Germinal center (tissue), 1 donor: ENCODE data around the gene NLGN1.

Experiments used
- DNase-seq: peaks from one replicate; pipeline ENCODE4 v3.0.0; 2012; ENCODE audit warnings: mixed read lengths, low spot score

The NLGN1 gene

GRCh38 chr3:173725507-173725906, 328.0 kb downstream of the NLGN1 start:
- no peak for DNase-seq

- DNase-seq, result no peak
Measured at GRCh38 chr3:173730391-173730790, 332.8 kb downstream of the NLGN1 start.

GRCh38 chr3:173732237-173732636, 334.7 kb downstream of the NLGN1 start:
- DNase-seq, result no peak

- no peak for DNase-seq
Measured at GRCh38 chr3:173733029-173733652, 335.6 kb downstream of the NLGN1 start.

- DNase-seq, result no peak
Measured at GRCh38 chr3:173734473-173734872, 336.9 kb downstream of the NLGN1 start.

- no peak for DNase-seq
Measured at GRCh38 chr3:173734895-173735294, 337.4 kb downstream of the NLGN1 start.

GRCh38 chr3:173735841-173736240, 338.3 kb downstream of the NLGN1 start:
- no peak for DNase-seq

GRCh38 chr3:173737167-173737808, 339.7 kb downstream of the NLGN1 start:
- no peak for DNase-seq

GRCh38 chr3:173739726-173740125, 342.2 kb downstream of the NLGN1 start:
- DNase-seq, result no peak

- DNase-seq, result no peak
Measured at GRCh38 chr3:173742491-173742890, 344.9 kb downstream of the NLGN1 start.

GRCh38 chr3:173743111-173743510, 345.6 kb downstream of the NLGN1 start:
- DNase-seq, result no peak

GRCh38 chr3:173743516-173743915, 346.0 kb downstream of the NLGN1 start:
- DNase-seq, result no peak

- no peak for DNase-seq
Measured at GRCh38 chr3:173744479-173744878, 346.9 kb downstream of the NLGN1 start.

GRCh38 chr3:173744895-173745294, 347.4 kb downstream of the NLGN1 start:
- DNase-seq, result no peak

GRCh38 chr3:173745952-173746682, 348.6 kb downstream of the NLGN1 start:
- no peak for DNase-seq

GRCh38 chr3:173747427-173747826, 349.9 kb downstream of the NLGN1 start:
- no peak for DNase-seq

GRCh38 chr3:173748105-173748504, 350.6 kb downstream of the NLGN1 start:
- no peak for DNase-seq

GRCh38 chr3:173750095-173750494, 352.6 kb downstream of the NLGN1 start:
- no peak for DNase-seq

GRCh38 chr3:173750591-173750990, 353.0 kb downstream of the NLGN1 start:
- no peak for DNase-seq

GRCh38 chr3:173753593-173753992, 356.0 kb downstream of the NLGN1 start:
- DNase-seq, result no peak

GRCh38 chr3:173755161-173755560, 357.6 kb downstream of the NLGN1 start:
- no peak for DNase-seq

- DNase-seq, result no peak
Measured at GRCh38 chr3:173761161-173761560, 363.6 kb downstream of the NLGN1 start.

- DNase-seq, result no peak
Measured at GRCh38 chr3:173762501-173762900, 365.0 kb downstream of the NLGN1 start.
